Pancreas (tissue), 10 donors: ENCODE measurements around the gene CARF. TPM values are rescaled to one million over a fixed set of nuclear protein-coding genes. Genes with fewer than 3 reads are reported as not detected.
"Not testable (repeated sequence)": the region's sequence is repeated elsewhere in the genome, so short reads cannot be mapped to it uniquely, and the experiment has no call there.

Source experiments
- ATAC-seq, 4 donors: fragments of 200-7000 bp; cut with Tn5 transposase; one replicate each; pipeline versions ENCODE4 v1.8.0 to v1.9.1; 2020; ENCODE audit warnings: mild to moderate bottlenecking in 4 of 4, moderate library complexity in 4 of 4
- DNase-seq, 6 donors: peaks; one replicate each; pipeline ENCODE4 v3.0.0-alpha.2; 2020
- FAIRE-seq: peaks from 2 replicates; lab custom pipeline; 2012; peaks lifted over from hg19 to GRCh38; lab: Jason Lieb, UNC
- H3K27ac ChIP-seq, 4 donors: fragments of 200-600 bp; sonication (generic); 1 replicate in 3 of 4; 2 replicates in 1 of 4; pipeline versions ENCODE4 v1.5.0 to v1.8.0; 2020
- H3K27me3 ChIP-seq, 4 donors: fragments of 200-600 bp; one replicate each; pipeline ENCODE4 v1.8.0; 2021
- H3K36me3 ChIP-seq, 3 donors: fragments of 200-600 bp; sonication (generic) in 1 of 3; one replicate each; pipeline versions ENCODE4 v1.5.0 to v1.8.0; 2020 to 2021
- H3K4me1 ChIP-seq, 3 donors: fragments of 200-600 bp; one replicate each; pipeline ENCODE4 v1.8.0; 2021
- H3K4me3 ChIP-seq, 4 donors: fragments of 200-600 bp; sonication (generic) in 2 of 4; one replicate each; pipeline versions ENCODE4 v1.5.0 to v1.8.0; 2020 to 2021
- H3K9me3 ChIP-seq, 4 donors: fragments of 200-600 bp; one replicate each; pipeline ENCODE4 v1.8.0; 2021
- CTCF ChIP-seq, 4 donors: fragments of 200-600 bp; sonication (generic) in 3 of 4; IDR thresholded peaks; one replicate each; pipeline versions ENCODE4 v1.5.0 to v1.8.0; 2021; ENCODE audit warnings: antibody characterized with exemption in 4 of 4
- WGBS, 2 donors: extraction: QIAGEN DNeasy Blood & Tissue Kit; methylation state at CpG; one replicate each; pipeline ENCODE4 v1.1.7; 2013; 5-methylcytosine and 5-hydroxymethylcytosine counted together
- intact Hi-C, 3 donors: fragments of 100-400 bp; cut with DNase I; formaldehyde crosslinking; loops; one replicate each; pipeline versions ENCODE4 v1.11.1 to v1.14.2; 2022
- polyA plus RNA-seq, 2 donors: library from polyadenylated mRNA; stranded (reverse); fragments of 200-250 nt; gene quantifications; one replicate each; pipeline ENCODE4 v1.2.3, GENCODE V29; 2013
- total RNA-seq, 6 donors: library from RNA; stranded (reverse); fragmentation: NEBNext Ultra II Directional in 4 of 6; extraction: Animal tissue kit (Norgen Biotek cat#: 25700) in 4 of 6; gene quantifications; one replicate each; pipeline versions ENCODE4 v1.2.1 to v1.2.4, GENCODE V29; 2021 to 2023
- donor health status: healthy with polysubstance abuse.
- donor health status: DM: no; HTN: no; CAD: no; lungs with moderate emphysema.
- donor health status: DM: no; HTN: no; CAD: no.
- donor health status: control.
- donor health status: control.
- donor health status: Bipolar disorder and iron deficiency.
- donor health status: DM: yes; HTN: yes; CAD: no.
- donor health status: DM: no; HTN: no; CAD: no.
- donor health status: DM: no; HTN: no; CAD: no.
- donor health status: DM: yes; HTN: yes; CAD: no.

Gene CARF
- total and polyA plus RNA-seq, 8 donors = 1.3 to 5.7 (median 4.3) TPM

- TF ChIP-seq CTCF (IDR thresholded peaks at IDR 0.05) = no peak
- Histone ChIP-seq H3K27me3 (no peaks in the 10 kb centered on the region), H3K36me3 (peaks cover 0 to 7% (median 3%) of the 10 kb centered on the region in 3 donors), H3K9me3 (no peaks in the 10 kb centered on the region), H3K4me1 (no peaks in the 10 kb centered on the region), H3K27ac (no peak overlapping the region), H3K4me3 (no peak overlapping the region)
- DNase-seq (no peak), ATAC-seq (no peak), FAIRE-seq (no peak)
- intact Hi-C loops = no loop called here
- WGBS, 2 donors = 97 to 100% methylated on average over 2 of the region's 2 CpGs
These were observed 34.4 kb upstream of the CARF start for GRCh38 chr2:202877699-202878098.

- Histone ChIP-seq H3K36me3 (peaks cover 0 to 7% (median 3%) of the 10 kb centered on the region in 3 donors), H3K4me3 (no peak overlapping the region), H3K9me3 (no peaks in the 10 kb centered on the region), H3K4me1 (no peaks in the 10 kb centered on the region), H3K27ac (no peak overlapping the region), H3K27me3 (no peaks in the 10 kb centered on the region)
- DNase-seq (no peak), FAIRE-seq (no peak), ATAC-seq (no peak)
- WGBS, 2 donors = 89 to 95% methylated on average over 4 of the region's 4 CpGs
- intact Hi-C loops = no loop called here
- no peak for TF ChIP-seq CTCF (IDR thresholded peaks at IDR 0.05)
These were observed 30.5 kb upstream of the CARF start for GRCh38 chr2:202881570-202881969.

- WGBS, 2 donors = 83 to 89% methylated on average over 5 of the region's 5 CpGs
- no peak for TF ChIP-seq CTCF (IDR thresholded peaks at IDR 0.05)
- DNase-seq = no peak
- H3K27ac ChIP-seq = no peak overlapping the region
- peaks cover 0 to 7% (median 3%) of the 10 kb centered on the region in 3 donors for H3K36me3 ChIP-seq
- no peaks in the 10 kb centered on the region for H3K4me1 ChIP-seq
- no peak overlapping the region for H3K4me3 ChIP-seq
- no peaks in the 10 kb centered on the region for H3K27me3 ChIP-seq
- no peak for ATAC-seq
- intact Hi-C loops = no loop called here
- H3K9me3 ChIP-seq = no peaks in the 10 kb centered on the region
- FAIRE-seq = no peak
These were observed 27.9 kb upstream of the CARF start for GRCh38 chr2:202883987-202884675.

GRCh38 chr2:202885190-202885589 is 26.9 kb upstream of the CARF start:
- Histone ChIP-seq H3K4me3 (no peak overlapping the region), H3K36me3 (peaks cover 0 to 7% (median 3%) of the 10 kb centered on the region in 3 donors), H3K27me3 (no peaks in the 10 kb centered on the region), H3K9me3 (no peaks in the 10 kb centered on the region), H3K27ac (no peak overlapping the region), H3K4me1 (no peaks in the 10 kb centered on the region)
- DNase-seq = no peak
- ATAC-seq = no peak
- TF ChIP-seq CTCF (IDR thresholded peaks at IDR 0.05) = no peak
- FAIRE-seq = no peak
- 83 to 91% methylated on average over 7 of the region's 7 CpGs for WGBS, 2 donors
- intact Hi-C loops = no loop called here

GRCh38 chr2:202905507-202905906 is 6.6 kb upstream of the CARF start:
- H3K36me3 ChIP-seq, FAIRE-seq, H3K9me3 ChIP-seq, H3K27me3 ChIP-seq, H3K4me3 ChIP-seq, ATAC-seq, H3K4me1 ChIP-seq, intact Hi-C loops, H3K27ac ChIP-seq, DNase-seq: not testable (repeated sequence)
